Putamen (tissue), 1 donor: Measurements from ENCODE around the gene SPRY4.
"Not testable (repeated sequence)": the region's sequence is repeated elsewhere in the genome, so short reads cannot be mapped to it uniquely, and the experiment has no call there.

ENCODE experiments used
- DNase-seq: peaks from one replicate; pipeline ENCODE4 v3.0.0-alpha.2; 2016; ENCODE audit warnings: low spot score

SPRY4 gene

GRCh38 chr5:142334538-142334937 lies 9.7 kb upstream of the SPRY4 start:
- DNase-seq, result no peak

- DNase-seq, result not testable (repeated sequence)
These were observed 8.9 kb upstream of the SPRY4 start for GRCh38 chr5:142333749-142334148.

- DNase-seq, result no peak
These were observed 5.6 kb upstream of the SPRY4 start for GRCh38 chr5:142330444-142330843.

- no peak for DNase-seq
These were observed 5.2 kb upstream of the SPRY4 start for GRCh38 chr5:142330026-142330425.

- DNase-seq, result no peak
These were observed 2.5 kb upstream of the SPRY4 start for GRCh38 chr5:142327111-142327842.

GRCh38 chr5:142326480-142326938 lies 1.7 kb upstream of the SPRY4 start:
- no peak for DNase-seq

- DNase-seq, result no peak
These were observed 1.1 kb upstream of the SPRY4 start for GRCh38 chr5:142325725-142326479.

- DNase-seq, result no peak
These were observed 518 bp downstream of the SPRY4 start for GRCh38 chr5:142324136-142324870.

- no peak for DNase-seq
These were observed 1.2 kb downstream of the SPRY4 start for GRCh38 chr5:142323480-142324135.

- no peak for DNase-seq
These were observed 1.9 kb downstream of the SPRY4 start for GRCh38 chr5:142322747-142323479.

GRCh38 chr5:142322403-142322746 lies 2.4 kb downstream of the SPRY4 start:
- no peak for DNase-seq

- DNase-seq, result no peak
These were observed 3.8 kb downstream of the SPRY4 start for GRCh38 chr5:142320851-142321560.

- no peak for DNase-seq
These were observed 4.4 kb downstream of the SPRY4 start for GRCh38 chr5:142320430-142320738.

- no peak for DNase-seq
These were observed 5.0 kb downstream of the SPRY4 start for GRCh38 chr5:142319560-142320429.

GRCh38 chr5:142319105-142319504 lies 5.7 kb downstream of the SPRY4 start:
- no peak for DNase-seq

GRCh38 chr5:142317753-142318152 lies 7.1 kb downstream of the SPRY4 start:
- no peak for DNase-seq

- DNase-seq, result no peak
These were observed 7.6 kb downstream of the SPRY4 start for GRCh38 chr5:142317173-142317572.

- no peak for DNase-seq
These were observed 8.1 kb downstream of the SPRY4 start for GRCh38 chr5:142316681-142317080.

- no peak for DNase-seq
These were observed 8.8 kb downstream of the SPRY4 start for GRCh38 chr5:142316051-142316450.
